ENCODE measurements around the gene CTNNA1. TPM values are rescaled to one million over a fixed set of nuclear protein-coding genes. Genes with fewer than 3 reads are reported as not detected.

Gene CTNNA1
- total and polyA plus RNA-seq, 2 of the 8 experiments (the other 6 are each of a cell fraction or from before 2014, with no cell fraction given) = 115 to 349 TPM

DNA sequence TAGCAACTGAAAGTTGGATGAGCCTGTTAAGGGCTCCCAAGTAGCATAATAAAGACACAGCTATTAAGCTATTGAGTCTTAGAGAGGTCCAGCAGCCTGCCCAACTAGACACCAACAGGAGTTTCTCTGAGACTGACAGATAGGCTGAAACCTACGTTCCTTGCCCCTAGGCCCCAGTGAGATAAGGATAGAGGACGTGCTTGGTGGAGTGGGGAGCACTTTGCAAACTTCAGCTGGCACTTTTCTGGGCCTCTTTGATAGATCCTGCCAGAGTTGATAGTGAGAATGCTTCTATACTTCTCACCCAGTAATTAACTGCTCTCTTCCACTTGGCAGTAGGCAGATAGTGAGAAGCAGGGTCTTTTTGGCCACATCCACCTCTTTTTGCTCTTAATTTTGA is 20.8 kb upstream of the CTNNA1 start:
- ChIA-PET CTCF (ENCODE audit: partially characterized antibody) (interaction anchor here (1.2 to 1.7 kb wide), 2 partner anchors 8 to 57 kb away, joined by 3 to 6 read pairs; no protein-coding TSS in a partner anchor), POLR2A (ENCODE audit: partially characterized antibody) (interaction anchor here (0.6 kb wide), 1 partner anchor 90 kb away, joined by 3 read pairs; no protein-coding TSS in a partner anchor)
- no peak overlapping the region for H3K56ac ChIP-seq (replicated peaks; ENCODE audit: insufficient read length, low read depth, low read length)
- no peak overlapping the region for H2AFZ ChIP-seq (ENCODE audit: low read length)
- DNase-seq (ENCODE audit: low read depth in 1 of 2, low spot score in 2 of 2) (no peak), FAIRE-seq (no peak)
- H3K9me3 ChIP-seq (ENCODE audit: insufficient read depth in 2 of 2, low read depth in 1 of 2, low read length in 1 of 2) = no peaks in the 10 kb centered on the region
- no peak overlapping the region for H3K4me3 ChIP-seq (ENCODE audit: extremely low read depth in 1 of 4, insufficient read depth in 2 of 4, low read depth in 3 of 4, low read length in 4 of 4)
- H3K18ac ChIP-seq (ENCODE audit: extremely low read depth, low read length) = no peak overlapping the region
- no peaks in the 10 kb centered on the region for H3K27me3 ChIP-seq (replicated peaks in 1 of 4; ENCODE audit: control insufficient read depth in 3 of 4, extremely low read depth in 1 of 4, insufficient read depth in 3 of 4, low read length in 3 of 4)
- H3K4ac ChIP-seq (replicated peaks; ENCODE audit: insufficient read length, low read depth, low read length) = no peak overlapping the region
- no peak overlapping the region for H2BK120ac ChIP-seq (replicated peaks; ENCODE audit: low read depth, low read length)
- H3K23me2 ChIP-seq (ENCODE audit: low read depth, low read length) = no peaks in the 10 kb centered on the region
- H3K36me3 ChIP-seq (ENCODE audit: control insufficient read depth in 2 of 4, insufficient read depth in 4 of 4, low read length in 3 of 4) = no peaks in the 10 kb centered on the region
- no peak overlapping the region for H2BK12ac ChIP-seq (ENCODE audit: low read depth, low read length)
- TF ChIP-seq HDAC6 (IDR thresholded peaks at IDR 0.05; ENCODE audit: low read depth, low read length) (no peak), JUND (IDR thresholded peaks at IDR 0.05; ENCODE audit: low read length) (no peak)
- no peak overlapping the region for H2BK20ac ChIP-seq (ENCODE audit: low read length)
- WGBS, 2 experiments (ENCODE audit: extremely low coverage in 1 of 2, insufficient coverage in 1 of 2, insufficient read length in 1 of 2, insufficient replicate concordance in 2 of 2, low coverage in 1 of 2, low lambda C conversion rate in 2 of 2, missing lambda C conversion rate in 1 of 2) = 91% methylated on average over 2 of the region's 2 CpGs; no CpG with 5 or more reads in 1 of the 2 experiments
- H2BK5ac ChIP-seq (ENCODE audit: low read depth, low read length) = no peak overlapping the region
- no peak overlapping the region for H3K14ac ChIP-seq (ENCODE audit: insufficient read length)
- no peak overlapping the region for H4K5ac ChIP-seq (ENCODE audit: insufficient read length, low read depth, low read length)
- no peaks in the 10 kb centered on the region for H3K79me1 ChIP-seq (ENCODE audit: low read depth, low read length)
- no peak overlapping the region for H3K27ac ChIP-seq (ENCODE audit: low read depth, low read length)
- H4K8ac ChIP-seq (ENCODE audit: extremely low read depth, insufficient read depth, low read length) = no peak overlapping the region
- no peak overlapping the region for H2BK15ac ChIP-seq (ENCODE audit: low read length)
- H4K91ac ChIP-seq (replicated peaks; ENCODE audit: insufficient read length, low read length) = no peak overlapping the region
- no peak overlapping the region for H2AK5ac ChIP-seq (ENCODE audit: low read depth, low read length)
- H3K4me2 ChIP-seq (ENCODE audit: insufficient read depth in 1 of 2, low read depth in 2 of 2, low read length in 2 of 2) = no peak overlapping the region
- H3K4me1 ChIP-seq (replicated peaks in 1 of 4; ENCODE audit: control insufficient read depth in 3 of 4, insufficient read depth in 4 of 4, low read length in 3 of 4) = no peaks in the 10 kb centered on the region
- no peak overlapping the region for H3K9ac ChIP-seq (replicated peaks in 1 of 4; ENCODE audit: extremely low read depth in 1 of 4, low read depth in 3 of 4, low read length in 3 of 4)
- H4K20me1 ChIP-seq (replicated peaks in 1 of 2; ENCODE audit: control insufficient read depth in 1 of 2, insufficient read depth in 2 of 2, low read length in 2 of 2) = no peaks in the 10 kb centered on the region
- no peak overlapping the region for H3K23ac ChIP-seq (ENCODE audit: insufficient read length)
- no peaks in the 10 kb centered on the region for H3K79me2 ChIP-seq (ENCODE audit: control insufficient read depth in 1 of 2, insufficient read depth in 2 of 2, low read length in 2 of 2)
